Muscle of leg (tissue), 11 donors: ENCODE data around the gene PRCP. TPM values are rescaled to one million over a fixed set of nuclear protein-coding genes. Genes with fewer than 3 reads are reported as not detected.
"Not testable (repeated sequence)": the region's sequence is repeated elsewhere in the genome, so short reads cannot be mapped to it uniquely, and the experiment has no call there.

Experiments
- DNase-seq: peaks from one replicate; pipeline ENCODE4 v3.0.0; 2013
- H3K27ac ChIP-seq: one replicate; pipeline ENCODE4 v1.5.1; 2013; ENCODE audit warnings: mild to moderate bottlenecking, low read length, control low read depth
- H3K27me3 ChIP-seq: one replicate; pipeline ENCODE4 v1.6.1; 2013; ENCODE audit warnings: low read length; ENCODE audit not compliant: control insufficient read depth, insufficient read depth
- H3K36me3 ChIP-seq: one replicate; pipeline ENCODE4 v1.6.1; 2013; ENCODE audit warnings: low read length; ENCODE audit not compliant: control insufficient read depth, insufficient read depth
- H3K4me1 ChIP-seq: one replicate; pipeline ENCODE4 v1.6.1; 2013; ENCODE audit warnings: low read length; ENCODE audit not compliant: control insufficient read depth, insufficient read depth
- H3K4me3 ChIP-seq: one replicate; pipeline ENCODE4 v1.5.1; 2013; ENCODE audit warnings: low read length, control low read depth
- H3K9me3 ChIP-seq: replicated peaks from 2 replicates; pipeline ENCODE4 v1.6.1; 2013; ENCODE audit warnings: low read depth, low read length; ENCODE audit not compliant: control insufficient read depth
- WGBS: methylation state at CpG from one replicate; pipeline ENCODE4 v1.1.5; 2013; ENCODE audit warnings: missing lambda C conversion rate; ENCODE audit not compliant: insufficient coverage; 5-methylcytosine and 5-hydroxymethylcytosine counted together
- polyA plus RNA-seq, 8 donors: library from polyadenylated mRNA; unstranded; fragments of 120-200 nt; gene quantifications; one replicate each; pipeline versions ENCODE4 v1.2.1 to v1.2.3, GENCODE V29; 2013; ENCODE audit warnings: inconsistent platforms in 1 of 8, low replicate concordance in 1 of 8; ENCODE audit not compliant: insufficient read length in 8 of 8, insufficient read depth in 1 of 8
- total RNA-seq: library from RNA; stranded (reverse); fragments of 120-200 nt; gene quantifications from one replicate; pipeline ENCODE4 v1.2.4, GENCODE V29; 2013

The PRCP gene
- total and polyA plus RNA-seq, 9 donors = 80.3 to 119 (median 101) TPM

GRCh38 chr11:82859750-82860149, 40.5 kb downstream of the PRCP start:
- H3K4me3 ChIP-seq = no peak overlapping the region
- H3K9me3 ChIP-seq = no peaks in the 10 kb centered on the region
- no peaks in the 10 kb centered on the region for H3K36me3 ChIP-seq
- no CpG with 5 or more reads among the region's 2 CpGs for WGBS
- no peak for DNase-seq
- H3K27ac ChIP-seq = no peak overlapping the region
- no peaks in the 10 kb centered on the region for H3K4me1 ChIP-seq
- no peaks in the 10 kb centered on the region for H3K27me3 ChIP-seq

- H3K27ac ChIP-seq = no peak overlapping the region
- H3K36me3 ChIP-seq = no peaks in the 10 kb centered on the region
- H3K9me3 ChIP-seq = no peaks in the 10 kb centered on the region
- no peak for DNase-seq
- no peaks in the 10 kb centered on the region for H3K27me3 ChIP-seq
- H3K4me3 ChIP-seq = no peak overlapping the region
- no CpG with 5 or more reads among the region's 1 CpG for WGBS
- H3K4me1 ChIP-seq = no peaks in the 10 kb centered on the region
Observed at GRCh38 chr11:82858556-82859091, 41.6 kb downstream of the PRCP start.

- Histone ChIP-seq H3K27ac (no peak overlapping the region), H3K36me3 (no peaks in the 10 kb centered on the region), H3K27me3 (no peaks in the 10 kb centered on the region), H3K4me1 (no peaks in the 10 kb centered on the region), H3K9me3 (no peaks in the 10 kb centered on the region), H3K4me3 (no peak overlapping the region)
- no peak for DNase-seq
- WGBS = no CpG with 5 or more reads among the region's 2 CpGs
Observed at GRCh38 chr11:82858133-82858532, 42.1 kb downstream of the PRCP start.

- H3K4me1 ChIP-seq = no peaks in the 10 kb centered on the region
- H3K4me3 ChIP-seq = no peak overlapping the region
- H3K27ac ChIP-seq = no peak overlapping the region
- no peaks in the 10 kb centered on the region for H3K27me3 ChIP-seq
- 100% methylated on average over 2 of the region's 2 CpGs for WGBS
- no peak for DNase-seq
- H3K9me3 ChIP-seq = no peaks in the 10 kb centered on the region
- no peaks in the 10 kb centered on the region for H3K36me3 ChIP-seq
Observed at GRCh38 chr11:82857145-82857544, 43.1 kb downstream of the PRCP start.

GRCh38 chr11:82855616-82856015, 44.6 kb downstream of the PRCP start:
- DNase-seq = no peak
- Histone ChIP-seq H3K4me3 (no peak overlapping the region), H3K27ac (no peak overlapping the region), H3K36me3 (no peaks in the 10 kb centered on the region), H3K4me1 (no peaks in the 10 kb centered on the region), H3K9me3 (no peaks in the 10 kb centered on the region), H3K27me3 (no peaks in the 10 kb centered on the region)
- no CpG with 5 or more reads among the region's 2 CpGs for WGBS

- not testable (repeated sequence) for H3K4me1 ChIP-seq, DNase-seq
- WGBS = no CpG with 5 or more reads among the region's 1 CpG
Observed at GRCh38 chr11:82854916-82855315, 45.3 kb downstream of the PRCP start.

GRCh38 chr11:82854242-82854641, 46.0 kb downstream of the PRCP start:
- no peaks in the 10 kb centered on the region for H3K9me3 ChIP-seq
- H3K27me3 ChIP-seq = no peaks in the 10 kb centered on the region
- no peak overlapping the region for H3K27ac ChIP-seq
- no peak for DNase-seq
- H3K4me3 ChIP-seq = no peak overlapping the region
- H3K36me3 ChIP-seq = no peaks in the 10 kb centered on the region
- H3K4me1 ChIP-seq = no peaks in the 10 kb centered on the region

More at GRCh38 chr11:82854916-82855315, 45.3 kb downstream of the PRCP start:
- not testable (repeated sequence) for H3K27ac ChIP-seq, H3K27me3 ChIP-seq, H3K9me3 ChIP-seq, H3K36me3 ChIP-seq, H3K4me3 ChIP-seq

- Histone ChIP-seq H3K27ac (no peak overlapping the region), H3K4me1 (no peaks in the 10 kb centered on the region), H3K36me3 (peaks cover 7% of the 10 kb centered on the region), H3K27me3 (no peaks in the 10 kb centered on the region), H3K9me3 (no peaks in the 10 kb centered on the region), H3K4me3 (no peak overlapping the region)
- no peak for DNase-seq
Observed at GRCh38 chr11:82848829-82849228, 51.4 kb downstream of the PRCP start.

- Histone ChIP-seq H3K9me3 (no peaks in the 10 kb centered on the region), H3K36me3 (peaks cover 12% of the 10 kb centered on the region), H3K27me3 (no peaks in the 10 kb centered on the region), H3K27ac (no peak overlapping the region), H3K4me3 (no peak overlapping the region), H3K4me1 (peaks cover 2% of the 10 kb centered on the region)
- no peak for DNase-seq
- 72% methylated on average over 4 of the region's 7 CpGs for WGBS
Observed at GRCh38 chr11:82845356-82846353, 54.6 kb downstream of the PRCP start.

- H3K27ac ChIP-seq = no peak overlapping the region
- H3K4me3 ChIP-seq = no peak overlapping the region
- H3K9me3 ChIP-seq = no peaks in the 10 kb centered on the region
- DNase-seq = no peak
- H3K36me3 ChIP-seq = peaks cover 8% of the 10 kb centered on the region
- H3K27me3 ChIP-seq = no peaks in the 10 kb centered on the region
- WGBS = no CpG with 5 or more reads among the region's 6 CpGs
- H3K4me1 ChIP-seq = peaks cover 2% of the 10 kb centered on the region
Observed at GRCh38 chr11:82843057-82843795, 57.0 kb downstream of the PRCP start.
